IMR-90 (cell line): ENCODE results near the gene FAF1. TPM values are rescaled to one million over a fixed set of nuclear protein-coding genes. Genes with fewer than 3 reads are reported as not detected.
A peak's percentile ranks its signal among the peaks of the same experiment; 100 is the strongest.

ENCODE experiments used
- ATAC-seq: fragments of 200-7000 bp; cut with Tn5 transposase; 2 replicates; pipeline ENCODE4 v1.9.1; 2020; ENCODE audit warnings: low read depth, mild to moderate bottlenecking, moderate library complexity
- BruUV-seq: library from RNA; stranded (reverse); fragments of 400-500 nt; replicated peaks from 2 replicates; lab custom pipeline; 2021; lab: Mats Ljungman, UMichigan
- CTCF ChIA-PET: fragments of 300-600 bp; formaldehyde crosslinking; extraction: SDS; loops from one replicate; lab custom pipeline; 2021; ENCODE audit warnings: antibody characterized with exemption; lab: Yijun Ruan, JAX
- POLR2A ChIA-PET: fragments of 300-600 bp; sonication (Branson Sonifier 250); formaldehyde crosslinking; loops from one replicate; lab custom pipeline; 2022; ENCODE audit warnings: antibody characterized with exemption; ENCODE audit not compliant: unreplicated experiment; lab: Charles Lee
- DNase-seq: peaks from one replicate; pipeline ENCODE4 v3.0.0; 2013
- H2AFZ ChIP-seq: replicated peaks from 2 replicates; pipeline ENCODE3; 2013; ENCODE audit warnings: low read length, mild to moderate bottlenecking; ENCODE audit not compliant: poor library complexity
- H2AK5ac ChIP-seq: 2 replicates; pipeline ENCODE4 v1.6.1; 2013; ENCODE audit warnings: low read depth, low read length, inconsistent platforms
- H2AK9ac ChIP-seq: replicated peaks from 2 replicates; pipeline ENCODE3; 2013; ENCODE audit warnings: mild to moderate bottlenecking, low read depth, low read length, moderate library complexity; ENCODE audit not compliant: poor library complexity
- H2BK120ac ChIP-seq: 2 replicates; pipeline ENCODE4 v1.6.1; 2013; ENCODE audit warnings: low read depth, low read length, inconsistent platforms
- H2BK15ac ChIP-seq: 3 replicates; pipeline ENCODE4 v1.6.1; 2013; ENCODE audit warnings: low read depth, low read length, inconsistent platforms
- H2BK20ac ChIP-seq: 2 replicates; pipeline ENCODE4 v1.6.1; 2013; ENCODE audit warnings: low read depth, mild to moderate bottlenecking, inconsistent platforms, low read length, moderate library complexity
- H2BK5ac ChIP-seq: 2 replicates; pipeline ENCODE4 v1.6.1; 2013; ENCODE audit warnings: mild to moderate bottlenecking, low read depth, low read length, inconsistent platforms; ENCODE audit not compliant: poor library complexity, severe bottlenecking
- H3K14ac ChIP-seq: replicated peaks from 2 replicates; pipeline ENCODE4 v1.6.1; 2013; ENCODE audit warnings: low read depth, low read length, inconsistent platforms
- H3K18ac ChIP-seq: 2 replicates; pipeline ENCODE4 v1.6.1; 2013; ENCODE audit warnings: low read depth, low read length, control low read depth
- H3K23ac ChIP-seq: 2 replicates; pipeline ENCODE4 v1.6.1; 2013; ENCODE audit warnings: low read depth, low read length, inconsistent platforms
- H3K27ac ChIP-seq: 2 replicates; pipeline ENCODE4 v1.5.1; 2013; ENCODE audit warnings: mild to moderate bottlenecking, control low read depth, low read length; ENCODE audit not compliant: insufficient read depth
- H3K27me3 ChIP-seq: 2 replicates; pipeline ENCODE4 v1.6.1; 2013; ENCODE audit warnings: low read length; ENCODE audit not compliant: control insufficient read depth, insufficient read depth
- H3K36me3 ChIP-seq: 2 replicates; pipeline ENCODE4 v1.6.1; 2013; ENCODE audit warnings: low read length, mixed read lengths; ENCODE audit not compliant: control insufficient read depth, insufficient read depth
- H3K4ac ChIP-seq: 2 replicates; pipeline ENCODE4 v1.6.1; 2013; ENCODE audit warnings: low read depth, low read length, inconsistent platforms
- H3K4me1 ChIP-seq: 2 replicates; pipeline ENCODE4 v1.6.1; 2013; ENCODE audit warnings: low read length, mixed read lengths; ENCODE audit not compliant: control insufficient read depth, insufficient read depth
- H3K4me2 ChIP-seq: 2 replicates; pipeline ENCODE4 v1.6.1; 2013; ENCODE audit warnings: low read depth, mild to moderate bottlenecking, control low read depth, low read length, moderate library complexity
- H3K4me3 ChIP-seq: 2 replicates; pipeline ENCODE4 v1.5.1; 2013; ENCODE audit warnings: low read depth, mild to moderate bottlenecking, control low read depth, low read length, moderate library complexity; ENCODE audit not compliant: insufficient read depth
- H3K56ac ChIP-seq: 2 replicates; pipeline ENCODE4 v1.6.1; 2013; ENCODE audit warnings: low read length, inconsistent platforms; ENCODE audit not compliant: insufficient read depth; ENCODE audit errors: extremely low read depth
- H3K79me1 ChIP-seq, 2 experiments: 2 replicates each; pipeline ENCODE4 v1.6.1; 2013; ENCODE audit warnings: low read length in 2 of 2, inconsistent platforms in 1 of 2, low read depth in 1 of 2
- H3K9ac ChIP-seq: 2 replicates; pipeline ENCODE4 v1.6.1; 2013; ENCODE audit warnings: low read depth, low read length, control low read depth
- H3K9me1 ChIP-seq: 2 replicates; pipeline ENCODE4 v1.6.1; 2013; ENCODE audit warnings: low read length, inconsistent platforms; ENCODE audit not compliant: insufficient read depth
- H3K9me3 ChIP-seq: 2 replicates; pipeline ENCODE4 v1.6.1; 2013; ENCODE audit warnings: low read length; ENCODE audit not compliant: control insufficient read depth, insufficient read depth
- H4K20me1 ChIP-seq: 2 replicates; pipeline ENCODE4 v1.6.1; 2013; ENCODE audit warnings: low read length, inconsistent platforms; ENCODE audit not compliant: insufficient read depth
- H4K5ac ChIP-seq: 2 replicates; pipeline ENCODE4 v1.6.1; 2013; ENCODE audit warnings: mild to moderate bottlenecking, low read depth, low read length, control low read depth
- H4K8ac ChIP-seq, 2 experiments: 2 replicates each; pipeline ENCODE4 v1.6.1; 2013; ENCODE audit warnings: low read depth in 2 of 2, low read length in 2 of 2, control low read depth in 1 of 2, inconsistent platforms in 1 of 2
- H4K91ac ChIP-seq: 2 replicates; pipeline ENCODE4 v1.6.1; 2013; ENCODE audit warnings: low read depth, low read length, inconsistent platforms; ENCODE audit not compliant: insufficient read depth
- CEBPB ChIP-seq: IDR thresholded peaks from 2 replicates; pipeline ENCODE4 v1.6.1; 2012; ENCODE audit warnings: low read depth, low read length, improper control_type of control experiment
- RAD21 ChIP-seq: IDR thresholded peaks from 2 replicates; pipeline ENCODE4 v1.6.1; 2012; ENCODE audit warnings: low read length, improper control_type of control experiment
- WGBS, 2 experiments: methylation state at CpG; one replicate each; pipeline versions ENCODE4 v1.1.5 to v1.1.7; 2013; ENCODE audit warnings: missing lambda C conversion rate in 2 of 2; ENCODE audit not compliant: insufficient read length in 1 of 2; ENCODE audit errors: extremely low coverage in 2 of 2; 5-methylcytosine and 5-hydroxymethylcytosine counted together
- dilution Hi-C: fragments of 300-500 bp; cut with HindIII; formaldehyde crosslinking; loops from one replicate; pipeline ENCODE4 v1.14.3; 2018; ENCODE audit warnings: low sequenced_read_pairs; ENCODE audit not compliant: unreplicated experiment
- in situ Hi-C: fragments of 300-500 bp; cut with MboI; formaldehyde crosslinking; loops from 3 replicates; pipeline ENCODE4 v1.14.3; 2019; ENCODE audit warnings: low sequenced_read_pairs, inconsistent platforms, mixed read lengths
- intact Hi-C: fragments of 100-400 bp; cut with micrococcal nuclease; formaldehyde crosslinking; loops from 2 replicates; pipeline ENCODE4 v1.10.0; 2022
- polyA plus RNA-seq, 3 experiments: library from polyadenylated mRNA; depleted of rRNA; stranded (reverse); fragments of >200 nt; gene quantifications; 2 replicates each; pipeline ENCODE4 v1.2.3, GENCODE V29; 2012; ENCODE audit warnings: low replicate concordance in 1 of 3
- total RNA-seq: library from RNA; depleted of rRNA; stranded (reverse); fragments of >200 nt; gene quantifications from 2 replicates; pipeline ENCODE4 v1.2.3, GENCODE V29; 2012

Gene FAF1
- total and polyA plus RNA-seq, 2 of the 4 experiments (the other 2 are of a cell fraction) = 18.8 to 72.9 TPM

GRCh38 chr1:50487725-50488124 is 472.3 kb downstream of the FAF1 start:
- H2BK120ac ChIP-seq = no peak overlapping the region
- no peak overlapping the region for H3K4ac ChIP-seq
- H3K9me1 ChIP-seq = no peaks in the 10 kb centered on the region
- no peaks in the 10 kb centered on the region for H3K9me3 ChIP-seq
- H3K27me3 ChIP-seq = no peaks in the 10 kb centered on the region
- H3K4me1 ChIP-seq = peaks cover 1% of the 10 kb centered on the region; the same call in 1 of the 2 replicates
- intact Hi-C loops (no loop called here), in situ Hi-C loops (no loop called here), dilution Hi-C loops (no loop called here)
- no peak overlapping the region for H3K56ac ChIP-seq
- DNase-seq (no peak), ATAC-seq (no peak)
- H3K4me2 ChIP-seq = no peak overlapping the region
- no peak overlapping the region for H3K23ac ChIP-seq
- no TSS peak for BruUV-seq
- no peak overlapping the region for H2BK15ac ChIP-seq
- no CpG with 5 or more reads among the region's 1 CpG for WGBS, 2 experiments
- no peaks in the 10 kb centered on the region for H4K20me1 ChIP-seq
- TF ChIP-seq CEBPB = peak; percentile 55; the same call in 1 of the 2 replicates
- TF ChIP-seq RAD21 = no peak
- CTCF ChIA-PET = no interaction called here
- H3K14ac ChIP-seq = no peak overlapping the region
- H2AK5ac ChIP-seq = no peak overlapping the region
- no peak overlapping the region for H4K5ac ChIP-seq
- no peak overlapping the region for H3K9ac ChIP-seq
- no peak overlapping the region for H4K91ac ChIP-seq
- H4K8ac ChIP-seq = no peak overlapping the region
- no peak overlapping the region for H3K27ac ChIP-seq
- no peak overlapping the region for H2BK20ac ChIP-seq
- no peak overlapping the region for H3K4me3 ChIP-seq
- no peak overlapping the region for H2BK5ac ChIP-seq
- no peaks in the 10 kb centered on the region for H3K79me1 ChIP-seq
- no peak overlapping the region for H2AFZ ChIP-seq
- no peak overlapping the region for H2AK9ac ChIP-seq
- POLR2A ChIA-PET = no interaction called here
- H3K36me3 ChIP-seq = no peaks in the 10 kb centered on the region
- H3K18ac ChIP-seq = no peak overlapping the region
